K562 (cell line): ENCODE data around the gene NMRAL1. TPM values are rescaled to one million over a fixed set of nuclear protein-coding genes. Genes with fewer than 3 reads are reported as not detected.

Experiments
- ATAC-seq: fragments of 200-7000 bp; cut with Tn5 transposase; 3 replicates; pipeline ENCODE4 v1.9.1; 2020; ENCODE audit warnings: moderate library complexity
- BruUV-seq: library from RNA; stranded (reverse); fragments of 400-500 nt; replicated peaks from 2 replicates; lab custom pipeline; 2021; lab: Mats Ljungman, UMichigan
- CTCF ChIA-PET: fragments of 300-600 bp; formaldehyde crosslinking; extraction: SDS; loops from one replicate; lab custom pipeline; 2021; ENCODE audit warnings: low intra/inter-chr PET ratio; lab: Yijun Ruan, JAX
- POLR2A ChIA-PET: fragments of 300-600, 350-650 bp; sonication (Branson Sonifier 250); formaldehyde crosslinking; extraction: SDS; loops from one replicate; lab custom pipeline; 2021; ENCODE audit warnings: antibody characterized with exemption, inconsistent platforms; lab: Yijun Ruan, JAX
- DNase-seq, 4 experiments: peaks; one replicate each; pipeline versions ENCODE4 v3.0.0 to v3.0.0-alpha.2; 2011 to 2018; ENCODE audit warnings: low spot score in 3 of 4, mixed read lengths in 3 of 4; ENCODE audit errors: extremely low read depth in 1 of 4
- FAIRE-seq: peaks from 2 replicates; lab custom pipeline; 2011; peaks lifted over from hg19 to GRCh38; lab: Jason Lieb, UNC
- H2AFZ ChIP-seq: 2 replicates; pipeline ENCODE4 v1.6.0; 2011; ENCODE audit warnings: low read depth, low read length, control low read depth, inconsistent platforms
- H3K27ac ChIP-seq: fragments of 200-600 bp; 3 replicates; pipeline ENCODE4 v1.8.0; 2011; ENCODE audit warnings: low read depth, mild to moderate bottlenecking, control low read depth, inconsistent platforms, low read length, moderate library complexity, mixed read lengths; ENCODE audit errors: extremely low read depth
- H3K27me3 ChIP-seq, 2 experiments: fragments of 300-600 bp in 1 of 2; 2 replicates in 1 of 2; 3 replicates in 1 of 2; pipeline versions ENCODE4 v1.6.0 to v1.8.0; 2011; ENCODE audit warnings: inconsistent platforms in 2 of 2, low read length in 2 of 2, mild to moderate bottlenecking in 1 of 2, mixed read lengths in 1 of 2, moderate library complexity in 1 of 2; ENCODE audit not compliant: control insufficient read depth in 2 of 2, insufficient read depth in 2 of 2
- H3K36me3 ChIP-seq: fragments of 300-600 bp; 3 replicates; pipeline ENCODE4 v1.8.0; 2011; ENCODE audit warnings: mild to moderate bottlenecking, low read length, inconsistent platforms; ENCODE audit not compliant: control insufficient read depth, insufficient read depth
- H3K4me1 ChIP-seq, 2 experiments: fragments of 200-600 bp in 1 of 2; replicated peaks in 1 of 2; 2 replicates in 1 of 2; 3 replicates in 1 of 2; pipeline versions ENCODE4 v1.5.1 to v1.8.0; 2011; ENCODE audit warnings: inconsistent platforms in 2 of 2, low read length in 2 of 2, mild to moderate bottlenecking in 1 of 2, mixed read lengths in 1 of 2, moderate library complexity in 1 of 2; ENCODE audit not compliant: control insufficient read depth in 2 of 2, insufficient read depth in 2 of 2
- H3K4me2 ChIP-seq: 2 replicates; pipeline ENCODE4 v1.6.1; 2011; ENCODE audit warnings: low read length, control low read depth, inconsistent platforms, mixed read lengths; ENCODE audit not compliant: insufficient read depth
- H3K4me3 ChIP-seq: fragments of 200-600 bp; sonication (generic), shearing (Covaris generic); 2 replicates; pipeline ENCODE4 v1.5.1; 2016; ENCODE audit warnings: control low read depth, inconsistent platforms
- H3K79me2 ChIP-seq: fragments of 200-600 bp; 3 replicates; pipeline ENCODE4 v1.8.0; 2011; ENCODE audit warnings: low read length, inconsistent platforms; ENCODE audit not compliant: control insufficient read depth, insufficient read depth
- H3K9ac ChIP-seq, 2 experiments: 2 replicates each; pipeline versions ENCODE4 v1.6.0 to v1.6.1; 2011; ENCODE audit warnings: low read depth in 2 of 2, low read length in 2 of 2, control low read depth in 1 of 2, inconsistent platforms in 1 of 2, mild to moderate bottlenecking in 1 of 2, mixed read lengths in 1 of 2; ENCODE audit not compliant: insufficient read depth in 1 of 2
- H3K9me1 ChIP-seq: one replicate; pipeline ENCODE4 v1.6.0; 2011; ENCODE audit warnings: inconsistent platforms, mild to moderate bottlenecking, low read length, moderate library complexity; ENCODE audit not compliant: control insufficient read depth, insufficient read depth
- H3K9me3 ChIP-seq: replicated peaks from 2 replicates; pipeline ENCODE4 v1.5.1; 2011; ENCODE audit warnings: low read depth, low read length, inconsistent platforms; ENCODE audit not compliant: control insufficient read depth, insufficient read depth
- H4K20me1 ChIP-seq: replicated peaks from 2 replicates; pipeline ENCODE4 v1.6.1; 2011; ENCODE audit warnings: low read length, inconsistent platforms, mixed read lengths; ENCODE audit not compliant: control insufficient read depth, insufficient read depth
- ADNP ChIP-seq: fragments of 200-800 bp; sonication (Bioruptor generic); IDR thresholded peaks from 2 replicates; pipeline ENCODE4 v1.6.1; 2016; ENCODE audit warnings: missing genetic modification characterization, missing compliant biosample characterization
- C11orf30 ChIP-seq: fragments of 450-650 bp; IDR thresholded peaks from 2 replicates; pipeline ENCODE4 v1.6.1; 2016; ENCODE audit warnings: low read depth, mild to moderate bottlenecking
- CBX1 ChIP-seq: sonication (generic); IDR thresholded peaks from 2 replicates; pipeline ENCODE4 v1.6.1; 2016; ENCODE audit warnings: antibody characterized with exemption, low read depth, mild to moderate bottlenecking
- CREB1 ChIP-seq, 2 experiments: sonication (generic) in 1 of 2; formaldehyde crosslinking in 1 of 2; IDR thresholded peaks; 2 replicates each; pipeline versions ENCODE4 v1.6.1 to v1.8.0; 2012 to 2022; ENCODE audit warnings: inconsistent platforms in 1 of 2, mild to moderate bottlenecking in 1 of 2, missing genetic modification reagents in 1 of 2, moderate library complexity in 1 of 2
- EWSR1 ChIP-seq: fragments of 450-650 bp; IDR thresholded peaks from 2 replicates; pipeline ENCODE4 v1.6.1; 2018; ENCODE audit warnings: borderline replicate concordance, mild to moderate bottlenecking, low read depth, moderate library complexity; ENCODE audit not compliant: partially characterized antibody
- KAT7 ChIP-seq: sonication (generic); formaldehyde crosslinking; IDR thresholded peaks from 2 replicates; pipeline ENCODE4 v1.8.0; 2022; ENCODE audit warnings: missing genetic modification reagents, mild to moderate bottlenecking, borderline replicate concordance
- MCM7 ChIP-seq, 2 experiments: fragments of 450-650 bp; IDR thresholded peaks; 2 replicates each; pipeline ENCODE4 v1.6.1; 2016 to 2018
- MEIS2 ChIP-seq: fragments of 450-650 bp; IDR thresholded peaks from 2 replicates; pipeline ENCODE4 v1.6.1; 2014; ENCODE audit warnings: mild to moderate bottlenecking; ENCODE audit not compliant: partially characterized antibody
- RAD51 ChIP-seq: fragments of 450-650 bp; IDR thresholded peaks from 2 replicates; pipeline ENCODE4 v1.7.1; 2016; ENCODE audit warnings: low read depth, mild to moderate bottlenecking, borderline replicate concordance
- TBP ChIP-seq: optimal IDR thresholded peaks from 2 replicates; pipeline ENCODE3; 2011; ENCODE audit warnings: low read depth, low read length, improper control_type of control experiment
- WGBS: fragments of 100-300 bp; shearing (Covaris generic); methylation state at CpG from one replicate; pipeline ENCODE4 v1.1.6; 2016; ENCODE audit warnings: low coverage, mixed read lengths; ENCODE audit not compliant: insufficient coverage; ENCODE audit errors: missing lambda C conversion rate; 5-methylcytosine and 5-hydroxymethylcytosine counted together
- in situ Hi-C: fragments of 300-500 bp; cut with MboI; formaldehyde crosslinking; loops from 4 replicates; pipeline ENCODE4 v1.15.0; 2018; ENCODE audit warnings: inconsistent platforms, mixed read lengths
- intact Hi-C: fragments of 100-400 bp; cut with micrococcal nuclease; formaldehyde crosslinking; loops from 2 replicates; pipeline ENCODE4 v1.14.2; 2022
- polyA plus RNA-seq, 8 experiments: library from polyadenylated mRNA; depleted of rRNA in 4 of 8; stranded (reverse) in 5 of 8; unstranded in 3 of 8; fragments of >200 nt; fragmentation: Nextera tagmentation in 2 of 8; fragmentation: Illumina TruSeq in 1 of 8; extraction: Ambion mirVana in 2 of 8; extraction: Trizol in 1 of 8; gene quantifications; 2 replicates each; pipeline versions ENCODE4 v1.2.1 to v1.2.3, GENCODE V29; 2011 to 2014; ENCODE audit warnings: inconsistent platforms in 1 of 8, missing spikeins in 1 of 8
- total RNA-seq, 7 experiments: library from RNA; depleted of rRNA in 6 of 7; stranded (reverse); fragments of >200 nt in 6 of 7; fragmentation: Illumina TruSeq in 2 of 7; extraction: Trizol in 2 of 7; gene quantifications; 2 replicates each; pipeline versions ENCODE4 v1.2.1 to v1.2.3, GENCODE V29; 2011 to 2021; ENCODE audit warnings: low replicate concordance in 1 of 7
- TF ChIP-seq, protein P1 (sequence below): conservative IDR thresholded peaks from 2 replicates; pipeline ENCODE4 v1.6.1; 2011; ENCODE audit warnings: low read depth, mild to moderate bottlenecking, low read length; ENCODE audit not compliant: control insufficient read depth
- TF ChIP-seq, protein P2 (sequence below): sonication (generic); formaldehyde crosslinking; IDR thresholded peaks from 2 replicates; pipeline ENCODE4 v1.5.0; 2020; ENCODE audit warnings: missing genetic modification reagents

Gene NMRAL1
- total and polyA plus RNA-seq, 9 of the 15 experiments (the other 6 are each of a cell fraction or from before 2014, with no cell fraction given): 6.3 to 116 (median 63.2) TPM

DNA sequence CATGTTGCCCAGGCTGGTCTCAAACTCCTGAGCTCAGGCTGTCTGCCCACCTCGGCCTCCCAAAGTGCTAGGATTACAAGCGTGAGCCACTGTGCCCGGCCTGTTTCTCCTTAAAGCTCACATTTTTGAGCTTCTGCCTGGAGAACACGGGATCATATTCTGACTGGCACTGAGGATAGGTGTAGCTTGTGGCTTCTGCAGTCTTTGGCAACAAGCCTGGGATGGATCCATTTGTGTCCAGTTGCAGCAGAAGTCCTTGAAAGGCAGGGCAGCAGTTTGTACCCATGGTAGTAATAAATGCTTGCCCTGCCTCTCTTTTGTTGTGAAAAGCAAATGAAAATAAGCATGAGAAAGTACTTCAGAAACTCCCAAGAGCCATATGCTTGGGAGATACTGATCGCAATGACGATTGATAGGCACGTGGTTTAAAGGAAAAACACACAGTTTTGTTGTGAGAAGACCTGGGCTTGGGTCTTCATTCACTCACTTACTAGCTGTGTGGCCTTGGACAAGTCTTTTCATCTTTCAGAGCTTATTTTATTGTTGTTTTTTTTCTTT lies 54.9 kb downstream of the NMRAL1 start (continued):
- TF ChIP-seq, protein P1, sequence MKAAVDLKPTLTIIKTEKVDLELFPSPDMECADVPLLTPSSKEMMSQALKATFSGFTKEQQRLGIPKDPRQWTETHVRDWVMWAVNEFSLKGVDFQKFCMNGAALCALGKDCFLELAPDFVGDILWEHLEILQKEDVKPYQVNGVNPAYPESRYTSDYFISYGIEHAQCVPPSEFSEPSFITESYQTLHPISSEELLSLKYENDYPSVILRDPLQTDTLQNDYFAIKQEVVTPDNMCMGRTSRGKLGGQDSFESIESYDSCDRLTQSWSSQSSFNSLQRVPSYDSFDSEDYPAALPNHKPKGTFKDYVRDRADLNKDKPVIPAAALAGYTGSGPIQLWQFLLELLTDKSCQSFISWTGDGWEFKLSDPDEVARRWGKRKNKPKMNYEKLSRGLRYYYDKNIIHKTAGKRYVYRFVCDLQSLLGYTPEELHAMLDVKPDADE: no peak
- TF ChIP-seq MEIS2 (peak; percentile 9), C11orf30 (no peak)
- TF ChIP-seq, protein P2, sequence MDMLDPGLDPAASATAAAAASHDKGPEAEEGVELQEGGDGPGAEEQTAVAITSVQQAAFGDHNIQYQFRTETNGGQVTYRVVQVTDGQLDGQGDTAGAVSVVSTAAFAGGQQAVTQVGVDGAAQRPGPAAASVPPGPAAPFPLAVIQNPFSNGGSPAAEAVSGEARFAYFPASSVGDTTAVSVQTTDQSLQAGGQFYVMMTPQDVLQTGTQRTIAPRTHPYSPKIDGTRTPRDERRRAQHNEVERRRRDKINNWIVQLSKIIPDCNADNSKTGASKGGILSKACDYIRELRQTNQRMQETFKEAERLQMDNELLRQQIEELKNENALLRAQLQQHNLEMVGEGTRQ: peak; percentile 11; the same call in 1 of the 2 replicates

DNA sequence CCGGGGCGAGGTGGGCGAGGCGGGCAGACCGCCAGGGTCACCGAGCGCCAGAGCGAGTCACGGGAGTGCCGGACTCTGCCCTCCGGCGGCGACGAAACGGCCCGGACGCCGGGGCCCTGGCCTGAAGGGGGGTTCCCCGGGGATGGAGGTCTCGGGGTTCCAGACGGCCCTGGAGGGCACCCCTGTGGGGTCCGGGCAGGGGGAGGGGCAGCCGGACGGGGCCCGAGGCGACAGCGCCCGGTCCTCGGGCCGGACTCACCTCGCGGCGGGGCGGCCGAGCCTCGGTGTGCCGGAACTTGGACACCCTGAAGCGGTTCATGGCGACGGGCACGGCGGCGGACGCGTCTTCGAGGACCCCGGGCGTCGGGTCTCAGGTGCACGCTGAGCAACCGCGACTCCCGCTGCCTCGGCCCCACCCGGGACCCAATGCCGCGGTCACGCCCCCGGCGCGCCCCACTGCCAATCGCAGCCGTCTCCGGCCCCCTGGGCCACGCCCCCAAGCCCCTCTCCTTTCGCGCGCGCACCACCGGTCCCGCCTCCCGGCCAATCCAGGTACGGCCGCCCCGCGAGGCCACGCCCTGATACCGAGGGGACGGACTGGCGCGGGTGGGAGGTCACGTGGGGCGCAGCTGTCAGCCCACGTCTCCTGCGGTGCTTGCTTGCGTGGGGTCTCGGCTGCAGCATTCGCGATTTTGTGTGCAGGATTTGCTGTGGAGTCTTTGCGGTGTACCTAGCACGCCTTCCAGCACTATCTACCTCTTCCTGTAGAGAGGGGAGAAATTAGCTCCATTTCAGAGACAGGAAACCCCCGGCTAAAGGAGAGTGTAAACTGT lies 58.0 kb downstream of the NMRAL1 start, which contains the start of gene CORO7:
Gene CORO7 (minus strand): TSS at position 397 of the 833 bp plus-strand sequence. CDS start 78 bp downstream, at position 319.
- Histone ChIP-seq H3K4me3 (peak within 1 kb of the TSS; percentile 91), H3K9ac (peak within 1 kb of the TSS; percentile 89 to 92), H3K9me1 (no peaks in the 10 kb centered on the region), H2AFZ (peak within 1 kb of the TSS; percentile 89), H3K4me1 (peaks cover 21 to 38% of the 10 kb centered on the region in 2 experiments; a peak in 4 of 5 replicates), H3K27me3 (no peaks in the 10 kb centered on the region), H3K9me3 (no peaks in the 10 kb centered on the region), H3K79me2 (peaks cover 41% of the 10 kb centered on the region), H3K27ac (peak within 1 kb of the TSS; percentile 93), H3K36me3 (peaks cover 30% of the 10 kb centered on the region; the same call in 2 of the 3 replicates), H3K4me2 (peak within 1 kb of the TSS; percentile 93), H4K20me1 (peaks cover 32% of the 10 kb centered on the region)
- ATAC-seq: peak; percentile 97
- peak; percentile 97 to 98 (median 98) for DNase-seq
- ChIA-PET CTCF (no interaction called here), POLR2A (interaction anchor here (0.6 to 4.2 kb wide), 7 partner anchors 9 to 374 kb away, joined by 3 to 35 read pairs (median 6); partner anchors contain the start of gene DNAJA3)
- WGBS: under 1% methylated on average over 60 of the region's 92 CpGs
- FAIRE-seq: peak; percentile 83
- in situ Hi-C loops: no loop called here
- intact Hi-C loops: loop anchor here (1.0 to 10.0 kb wide), 2 partner anchors 9 to 538 kb away; partner anchors contain the start of genes DNAJA3 and SEC14L5
- no TSS peak for BruUV-seq
- TF ChIP-seq MCM7 (IDR thresholded peaks at IDR 0.05) (no peak), KAT7 (CRISPR knock-in tag) (peak; percentile 51; the same call in 1 of the 2 replicates), EWSR1 (no peak), CBX1 (0 out of 2 replicates have a peak, but pooled peaks have one; percentile 55), TBP (peak; percentile 78), CREB1 (IDR thresholded peaks at IDR 0.05) (no peak), CREB1 (CRISPR knock-in tag; IDR thresholded peaks at IDR 0.05) (peak; percentile 46; the same call in 1 of the 2 replicates), ADNP (tag) (no peak), RAD51 (peak; percentile 97)
- TF ChIP-seq, protein P2: peak; percentile 99
